Natural killer cell treated with Interleukin-12 subunit alpha and Interleukin-12 subunit beta and Interleukin-15 and Interleukin-18, amount 100 ng/mL, for 72 hours (primary cell): ENCODE measurements around the gene CSN3. TPM values are rescaled to one million over a fixed set of nuclear protein-coding genes. Genes with fewer than 3 reads are reported as not detected.

Experiments
- total RNA-seq, 2 donors: library from RNA; stranded (reverse); gene quantifications; one replicate each; pipeline ENCODE4 v1.2.3, GENCODE V29; 2022

The CSN3 gene
- total RNA-seq, 2 donors from 2014 or later = not detected

Other genes with a start within 250 kb of the CSN3 start
- gene STATH, start 246.6 kb upstream of the CSN3 start, total RNA-seq = not detected
- not detected for gene HTN3, start 214.1 kb upstream of the CSN3 start, total RNA-seq
- not detected for gene HTN1, start 192.2 kb upstream of the CSN3 start, total RNA-seq
- not detected for gene PRR27, start 88.4 kb upstream of the CSN3 start, total RNA-seq
- gene ODAM, start 46.9 kb upstream of the CSN3 start, total RNA-seq = not detected
- not detected for gene FDCSP, start 16.5 kb upstream of the CSN3 start, total RNA-seq
- not detected for gene CABS1, start 92.4 kb downstream of the CSN3 start, total RNA-seq
- gene SMR3A, start 118.2 kb downstream of the CSN3 start, total RNA-seq = not detected
- not detected for gene SMR3B, start 140.5 kb downstream of the CSN3 start, total RNA-seq
- gene OPRPN, start 155.3 kb downstream of the CSN3 start, total RNA-seq = not detected
- gene MUC7, start 229.6 kb downstream of the CSN3 start, total RNA-seq = not detected